Jurkat, Clone E6-1 (cell line): ENCODE data around the gene NSUN2.

Source experiments
- DNase-seq: peaks from one replicate; pipeline ENCODE4 v3.0.0-alpha.2; 2011; ENCODE audit warnings: low read depth, low spot score
- H3K4me3 ChIP-seq: 2 replicates; pipeline ENCODE4 v1.5.1; 2011; ENCODE audit warnings: mild to moderate bottlenecking, low read length, control low read depth, moderate library complexity

The NSUN2 gene

GRCh38 chr5:6590581-6590980, 42.3 kb downstream of the NSUN2 start:
- no peak overlapping the region for H3K4me3 ChIP-seq

GRCh38 chr5:6587171-6587570, 45.7 kb downstream of the NSUN2 start:
- no peak for DNase-seq
- no peak overlapping the region for H3K4me3 ChIP-seq

More at GRCh38 chr5:6590581-6590980, 42.3 kb downstream of the NSUN2 start:
- DNase-seq: no peak

GRCh38 chr5:6586647-6587042, 46.2 kb downstream of the NSUN2 start:
- no peak overlapping the region for H3K4me3 ChIP-seq
- DNase-seq: no peak

- no peak for DNase-seq
- H3K4me3 ChIP-seq: no peak overlapping the region
Measured at GRCh38 chr5:6585939-6586646, 46.8 kb downstream of the NSUN2 start.

GRCh38 chr5:6585168-6585567, 47.7 kb downstream of the NSUN2 start:
- no peak for DNase-seq
- H3K4me3 ChIP-seq: no peak overlapping the region

- no peak overlapping the region for H3K4me3 ChIP-seq
- DNase-seq: no peak
Measured at GRCh38 chr5:6584727-6585126, 48.1 kb downstream of the NSUN2 start.

- no peak for DNase-seq
- H3K4me3 ChIP-seq: no peak overlapping the region
Measured at GRCh38 chr5:6584101-6584645, 48.7 kb downstream of the NSUN2 start.

- peak overlapping the region; percentile 18 for H3K4me3 ChIP-seq
- no peak for DNase-seq
Measured at GRCh38 chr5:6583049-6583880, 49.6 kb downstream of the NSUN2 start.

- no peak for DNase-seq
- no peak overlapping the region for H3K4me3 ChIP-seq
Measured at GRCh38 chr5:6582507-6583048, 50.3 kb downstream of the NSUN2 start.

GRCh38 chr5:6581559-6582426, 51.1 kb downstream of the NSUN2 start:
- no peak overlapping the region for H3K4me3 ChIP-seq
- DNase-seq: no peak

GRCh38 chr5:6581090-6581489, 51.8 kb downstream of the NSUN2 start:
- no peak for DNase-seq
- no peak overlapping the region for H3K4me3 ChIP-seq

- no peak overlapping the region for H3K4me3 ChIP-seq
- no peak for DNase-seq
Measured at GRCh38 chr5:6579535-6579934, 53.3 kb downstream of the NSUN2 start.

- no peak overlapping the region for H3K4me3 ChIP-seq
- DNase-seq: no peak
Measured at GRCh38 chr5:6578676-6579343, 54.0 kb downstream of the NSUN2 start.

GRCh38 chr5:6576861-6577501, 55.9 kb downstream of the NSUN2 start:
- no peak overlapping the region for H3K4me3 ChIP-seq
- peak; percentile 28 for DNase-seq

- H3K4me3 ChIP-seq: no peak overlapping the region
- DNase-seq: no peak
Measured at GRCh38 chr5:6574537-6575245, 58.2 kb downstream of the NSUN2 start.

GRCh38 chr5:6574111-6574510, 58.7 kb downstream of the NSUN2 start:
- DNase-seq: no peak
- H3K4me3 ChIP-seq: no peak overlapping the region

- no peak for DNase-seq
- H3K4me3 ChIP-seq: no peak overlapping the region
Measured at GRCh38 chr5:6573651-6574101, 59.2 kb downstream of the NSUN2 start.
